Measurements from ENCODE around the gene SRMS.

- TF ChIP-seq REST (IDR thresholded peaks at IDR 0.05; ENCODE audit: borderline replicate concordance) = no peak
- no peak for TF ChIP-seq CTCF (IDR thresholded peaks at IDR 0.05; ENCODE audit: poor library complexity, severe bottlenecking)
- TF ChIP-seq POLR2AphosphoS5 (IDR thresholded peaks at IDR 0.05) = no peak
- TF ChIP-seq EZH2 (IDR thresholded peaks at IDR 0.05; ENCODE audit: borderline replicate concordance, insufficient read depth, low read length, poor library complexity, severe bottlenecking) = no peak
- TF ChIP-seq TAF1 (IDR thresholded peaks at IDR 0.05; ENCODE audit: low read depth) = no peak
Observed at GRCh38 chr20:63560333-63560805, 12.8 kb upstream of the SRMS start.

Measured in neural cell (in vitro differentiated cells).